Stimulated activated CD8-positive, alpha-beta memory T cell treated with anti-CD3 and anti-CD28 coated beads, Interleukin-15, amount 100 ng/mL, for 1 hour (primary cell): Measurements from ENCODE around the gene EFCAB10.
"Not testable (repeated sequence)": the region's sequence is repeated elsewhere in the genome, so short reads cannot be mapped to it uniquely, and the experiment has no call there.

Experiments
- DNase-seq: peaks from one replicate; pipeline ENCODE4 v3.0.0-alpha.2; 2020; ENCODE audit warnings: low read depth

EFCAB10 gene

DNA sequence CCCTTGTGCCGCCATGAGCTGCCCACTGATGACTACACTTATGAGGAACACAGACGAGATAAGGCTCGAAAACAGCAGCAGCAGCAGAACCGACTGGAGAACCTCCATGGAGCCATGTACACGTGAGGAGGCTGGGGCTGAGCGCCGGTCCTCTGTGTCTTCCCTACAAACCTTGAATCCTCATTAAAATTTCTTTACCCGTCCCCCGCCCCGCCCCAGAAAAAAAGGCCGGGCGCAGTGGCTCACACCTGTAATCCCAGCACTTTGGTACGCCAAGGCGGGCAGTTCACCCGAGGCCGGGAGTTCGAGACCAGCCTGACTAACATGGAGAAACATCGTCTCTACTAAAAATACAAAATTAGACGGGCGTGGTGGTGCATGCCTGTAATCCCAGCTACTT lies 50.7 kb downstream of the EFCAB10 start:
- DNase-seq: no peak

- no peak for DNase-seq
These were observed 51.2 kb downstream of the EFCAB10 start for GRCh38 chr7:105530126-105530525.

DNA sequence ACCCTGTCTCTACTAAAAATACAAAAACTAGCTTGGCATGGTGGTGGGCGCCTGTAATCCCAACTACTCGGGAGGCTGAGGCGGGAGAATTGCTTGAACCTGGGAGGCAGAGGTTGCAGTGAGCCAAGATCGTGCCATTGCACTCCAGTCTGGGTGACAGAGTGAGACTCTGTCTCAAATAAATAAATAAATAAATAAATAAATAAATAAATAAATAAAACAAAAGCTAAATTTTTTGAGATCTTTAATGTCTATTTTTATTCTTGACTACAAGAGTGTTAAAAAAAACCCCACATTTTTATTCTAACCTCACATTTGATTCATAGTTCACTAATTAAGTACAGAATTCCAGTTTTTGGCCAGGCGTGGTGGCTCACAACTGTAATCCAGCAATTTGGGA lies 53.6 kb downstream of the EFCAB10 start:
- DNase-seq: not testable (repeated sequence)

DNA sequence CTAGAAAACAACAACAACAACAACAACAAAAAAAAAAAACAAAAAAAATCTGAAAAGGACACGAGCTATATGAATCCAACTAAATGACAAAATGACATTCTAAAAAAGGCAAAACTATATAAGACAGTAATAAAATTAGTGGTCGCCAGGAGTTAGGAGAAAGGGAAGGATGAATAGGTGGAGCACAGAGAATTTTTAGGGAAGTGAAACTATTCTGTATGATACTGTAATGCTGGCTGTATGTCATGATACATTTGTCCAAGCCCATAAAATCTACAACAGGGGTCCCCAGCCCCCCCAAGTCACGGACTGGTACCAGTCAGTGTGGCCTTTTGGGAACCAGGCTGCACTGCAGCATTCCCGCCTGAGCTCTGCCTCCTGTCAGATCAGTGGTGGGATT lies 56.5 kb downstream of the EFCAB10 start:
- DNase-seq: no peak

- not testable (repeated sequence) for DNase-seq
These were observed 56.9 kb downstream of the EFCAB10 start for GRCh38 chr7:105524423-105524822.

- DNase-seq: peak; percentile 53
These were observed 59.4 kb downstream of the EFCAB10 start, which contains the start of gene PUS7 for GRCh38 chr7:105521717-105522463. PUS7 (minus strand) TSS chr7:105522271; CDS start chr7:105508512, 13,759 bp downstream.

- no peak for DNase-seq
These were observed 60.1 kb downstream of the EFCAB10 start for GRCh38 chr7:105521027-105521716.

DNA sequence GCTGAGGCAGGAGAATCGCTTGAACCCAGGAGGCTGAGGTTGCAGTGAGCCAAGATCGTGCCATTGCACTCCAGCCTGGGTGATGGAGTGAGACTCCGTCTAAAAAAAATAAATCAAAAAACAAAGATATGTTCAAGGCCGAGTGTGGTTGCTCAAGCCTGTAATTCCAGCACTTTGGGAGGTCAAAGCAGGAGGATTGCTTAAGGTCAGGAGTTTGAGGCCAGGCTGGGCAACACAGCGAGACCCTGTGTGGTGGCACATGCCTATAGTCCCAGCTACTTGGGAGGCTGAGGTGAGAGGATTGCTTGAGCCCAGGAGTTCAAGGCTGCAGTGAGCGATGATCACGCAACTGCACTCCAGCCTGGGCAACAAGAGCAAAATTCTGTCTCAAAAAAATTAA lies 60.7 kb downstream of the EFCAB10 start:
- not testable (repeated sequence) for DNase-seq

DNA sequence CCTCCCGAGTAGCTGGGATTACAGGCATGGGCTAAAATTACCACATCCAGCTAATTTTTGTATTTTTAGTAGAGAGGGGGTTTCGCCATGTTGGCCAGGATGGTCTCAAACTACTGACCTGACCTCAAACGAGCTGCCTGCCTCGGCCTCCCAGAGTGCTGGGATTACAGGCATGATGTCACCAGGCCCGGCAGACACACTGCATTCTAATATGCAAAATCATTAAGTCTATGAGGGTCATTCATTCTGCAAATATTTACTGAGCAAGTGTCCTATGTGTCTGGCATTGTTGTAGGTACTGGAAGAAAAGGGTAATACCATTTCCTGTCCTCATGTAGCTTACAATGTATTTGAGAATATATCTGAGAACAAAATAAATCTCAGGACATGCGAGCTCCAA lies 61.9 kb downstream of the EFCAB10 start:
- DNase-seq: no peak

- DNase-seq: not testable (repeated sequence)
These were observed 65.7 kb downstream of the EFCAB10 start for GRCh38 chr7:105515610-105516009.
